ENCODE measurements around the gene FAM107B. TPM values are rescaled to one million over a fixed set of nuclear protein-coding genes. Genes with fewer than 3 reads are reported as not detected.

The FAM107B gene
- total and polyA plus RNA-seq, 2 of the 13 experiments (the other 11 are each of a cell fraction or from before 2014, with no cell fraction given), result 15.7 to 24.8 TPM

- TF ChIP-seq JARID2 (CRISPR knock-in tag; IDR thresholded peaks at IDR 0.05; ENCODE audit: insufficient replicate concordance), result no peak
- no peak for TF ChIP-seq PAX8 (CRISPR knock-in tag; IDR thresholded peaks at IDR 0.05; ENCODE audit: borderline replicate concordance)
- TF ChIP-seq PAXIP1 (CRISPR knock-in tag; conservative IDR thresholded peaks at IDR 0.05), result peak; percentile 37
- TF ChIP-seq, protein P1, sequence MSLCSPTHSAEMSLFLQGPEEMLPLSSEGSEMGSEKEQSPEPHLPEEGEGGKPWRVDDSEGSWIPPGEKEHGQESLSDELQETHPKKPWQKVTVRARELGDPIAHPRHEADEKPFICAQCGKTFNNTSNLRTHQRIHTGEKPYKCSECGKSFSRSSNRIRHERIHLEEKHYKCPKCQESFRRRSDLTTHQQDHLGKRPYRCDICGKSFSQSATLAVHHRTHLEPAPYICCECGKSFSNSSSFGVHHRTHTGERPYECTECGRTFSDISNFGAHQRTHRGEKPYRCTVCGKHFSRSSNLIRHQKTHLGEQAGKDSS (CRISPR knock-in tag; IDR thresholded peaks at IDR 0.05; ENCODE audit: borderline replicate concordance, low read depth), result no peak
- no peak for TF ChIP-seq KAT8 (CRISPR knock-in tag; IDR thresholded peaks at IDR 0.05)
- 0 out of 2 replicates have a peak, but pooled peaks have one; percentile 14 for TF ChIP-seq SALL1 (CRISPR knock-in tag; IDR thresholded peaks at IDR 0.05)
- no peak for TF ChIP-seq REXO4 (CRISPR knock-in tag; IDR thresholded peaks at IDR 0.05; ENCODE audit: borderline replicate concordance)
- no peak for TF ChIP-seq FOXC1 (CRISPR knock-in tag; IDR thresholded peaks at IDR 0.05; ENCODE audit: borderline replicate concordance)
- TF ChIP-seq NCOA2 (CRISPR knock-in tag; IDR thresholded peaks at IDR 0.05), result no peak
- TF ChIP-seq ZNF839 (CRISPR knock-in tag; IDR thresholded peaks at IDR 0.05; ENCODE audit: borderline replicate concordance), result no peak
- TF ChIP-seq ZZZ3 (CRISPR knock-in tag; IDR thresholded peaks at IDR 0.05; ENCODE audit: borderline replicate concordance), result no peak
- TF ChIP-seq, protein P2, sequence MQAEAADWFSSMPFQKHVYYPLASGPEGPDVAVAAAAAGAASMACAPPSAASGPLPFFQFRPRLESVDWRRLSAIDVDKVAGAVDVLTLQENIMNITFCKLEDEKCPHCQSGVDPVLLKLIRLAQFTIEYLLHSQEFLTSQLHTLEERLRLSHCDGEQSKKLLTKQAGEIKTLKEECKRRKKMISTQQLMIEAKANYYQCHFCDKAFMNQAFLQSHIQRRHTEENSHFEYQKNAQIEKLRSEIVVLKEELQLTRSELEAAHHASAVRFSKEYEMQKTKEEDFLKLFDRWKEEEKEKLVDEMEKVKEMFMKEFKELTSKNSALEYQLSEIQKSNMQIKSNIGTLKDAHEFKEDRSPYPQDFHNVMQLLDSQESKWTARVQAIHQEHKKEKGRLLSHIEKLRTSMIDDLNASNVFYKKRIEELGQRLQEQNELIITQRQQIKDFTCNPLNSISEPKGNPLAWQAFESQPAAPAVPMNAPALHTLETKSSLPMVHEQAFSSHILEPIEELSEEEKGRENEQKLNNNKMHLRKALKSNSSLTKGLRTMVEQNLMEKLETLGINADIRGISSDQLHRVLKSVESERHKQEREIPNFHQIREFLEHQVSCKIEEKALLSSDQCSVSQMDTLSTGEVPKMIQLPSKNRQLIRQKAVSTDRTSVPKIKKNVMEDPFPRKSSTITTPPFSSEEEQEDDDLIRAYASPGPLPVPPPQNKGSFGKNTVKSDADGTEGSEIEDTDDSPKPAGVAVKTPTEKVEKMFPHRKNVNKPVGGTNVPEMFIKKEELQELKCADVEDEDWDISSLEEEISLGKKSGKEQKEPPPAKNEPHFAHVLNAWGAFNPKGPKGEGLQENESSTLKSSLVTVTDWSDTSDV (CRISPR knock-in tag; IDR thresholded peaks at IDR 0.05), result no peak
- no peak for TF ChIP-seq IKZF1 (IDR thresholded peaks at IDR 0.05)
- TF ChIP-seq, protein P3, sequence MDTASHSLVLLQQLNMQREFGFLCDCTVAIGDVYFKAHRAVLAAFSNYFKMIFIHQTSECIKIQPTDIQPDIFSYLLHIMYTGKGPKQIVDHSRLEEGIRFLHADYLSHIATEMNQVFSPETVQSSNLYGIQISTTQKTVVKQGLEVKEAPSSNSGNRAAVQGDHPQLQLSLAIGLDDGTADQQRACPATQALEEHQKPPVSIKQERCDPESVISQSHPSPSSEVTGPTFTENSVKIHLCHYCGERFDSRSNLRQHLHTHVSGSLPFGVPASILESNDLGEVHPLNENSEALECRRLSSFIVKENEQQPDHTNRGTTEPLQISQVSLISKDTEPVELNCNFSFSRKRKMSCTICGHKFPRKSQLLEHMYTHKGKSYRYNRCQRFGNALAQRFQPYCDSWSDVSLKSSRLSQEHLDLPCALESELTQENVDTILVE (CRISPR knock-in tag; IDR thresholded peaks at IDR 0.05), result no peak
- TF ChIP-seq EEA1 (CRISPR knock-in tag; IDR thresholded peaks at IDR 0.05; ENCODE audit: borderline replicate concordance), result no peak
- TF ChIP-seq ZNF597 (CRISPR knock-in tag; IDR thresholded peaks at IDR 0.05), result no peak
- TF ChIP-seq ZSCAN25 (CRISPR knock-in tag; IDR thresholded peaks at IDR 0.05), result peak; percentile 43; the same call in 1 of the 2 replicates
These were observed 189.2 kb downstream of the FAM107B start (continued) for GRCh38 chr10:14585287-14586193.
